B cell (primary cell): ENCODE results near the gene DNAJC7.

Source experiments
- EZH2 ChIP-seq: IDR thresholded peaks from 2 replicates; pipeline ENCODE4 v1.6.1; 2012; ENCODE audit warnings: borderline replicate concordance, low read depth, mild to moderate bottlenecking, moderate library complexity, low read length; ENCODE audit not compliant: insufficient read depth, poor library complexity, severe bottlenecking
- TF ChIP-seq, protein P1 (sequence below): fragments of 200-600 bp; IDR thresholded peaks from one replicate; pipeline ENCODE4 v1.8.0; 2022; ENCODE audit warnings: antibody characterized with exemption, mild to moderate bottlenecking

DNA sequence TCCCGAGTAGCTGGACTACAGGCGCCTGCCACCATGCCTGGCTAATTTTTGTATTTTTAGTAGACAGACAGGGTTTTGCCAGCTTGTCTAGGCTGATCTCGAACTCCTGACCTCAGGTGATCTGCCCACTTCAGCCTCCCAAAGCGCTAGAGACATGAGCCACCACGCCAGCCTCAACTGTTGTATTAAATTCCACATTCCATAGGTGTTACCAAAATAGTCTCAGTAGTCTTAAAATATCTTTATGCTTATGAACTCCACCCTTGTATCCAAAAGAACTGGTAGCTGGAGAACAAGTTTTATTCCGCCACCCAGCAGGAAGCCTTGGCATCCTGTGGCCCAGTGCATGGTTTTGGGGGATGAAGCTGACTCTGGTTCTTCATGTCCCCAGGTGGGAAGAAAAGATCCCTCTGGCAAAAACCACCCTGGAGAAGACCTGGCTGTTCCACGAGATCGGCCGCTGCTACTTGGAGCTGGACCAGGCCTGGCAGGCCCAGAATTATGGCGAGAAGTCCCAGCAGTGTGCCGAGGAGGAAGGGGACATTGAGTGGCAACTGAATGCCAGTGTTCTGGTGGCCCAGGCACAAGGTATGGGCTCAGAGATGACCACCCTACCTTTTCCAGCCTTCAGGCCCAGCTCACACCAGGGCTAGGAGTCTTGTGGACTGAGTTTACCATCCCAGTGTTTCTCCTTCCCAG lies 68.3 kb downstream of the DNAJC7 start:
- TF ChIP-seq, protein P1, sequence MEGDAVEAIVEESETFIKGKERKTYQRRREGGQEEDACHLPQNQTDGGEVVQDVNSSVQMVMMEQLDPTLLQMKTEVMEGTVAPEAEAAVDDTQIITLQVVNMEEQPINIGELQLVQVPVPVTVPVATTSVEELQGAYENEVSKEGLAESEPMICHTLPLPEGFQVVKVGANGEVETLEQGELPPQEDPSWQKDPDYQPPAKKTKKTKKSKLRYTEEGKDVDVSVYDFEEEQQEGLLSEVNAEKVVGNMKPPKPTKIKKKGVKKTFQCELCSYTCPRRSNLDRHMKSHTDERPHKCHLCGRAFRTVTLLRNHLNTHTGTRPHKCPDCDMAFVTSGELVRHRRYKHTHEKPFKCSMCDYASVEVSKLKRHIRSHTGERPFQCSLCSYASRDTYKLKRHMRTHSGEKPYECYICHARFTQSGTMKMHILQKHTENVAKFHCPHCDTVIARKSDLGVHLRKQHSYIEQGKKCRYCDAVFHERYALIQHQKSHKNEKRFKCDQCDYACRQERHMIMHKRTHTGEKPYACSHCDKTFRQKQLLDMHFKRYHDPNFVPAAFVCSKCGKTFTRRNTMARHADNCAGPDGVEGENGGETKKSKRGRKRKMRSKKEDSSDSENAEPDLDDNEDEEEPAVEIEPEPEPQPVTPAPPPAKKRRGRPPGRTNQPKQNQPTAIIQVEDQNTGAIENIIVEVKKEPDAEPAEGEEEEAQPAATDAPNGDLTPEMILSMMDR: no peak
- TF ChIP-seq EZH2: no peak
